Measurements from ENCODE around the gene PRPF8. TPM values are rescaled to one million over a fixed set of nuclear protein-coding genes. Genes with fewer than 3 reads are reported as not detected.

PRPF8 gene
- total RNA-seq, 1 donor from 2014 or later, result 321 TPM

DNA sequence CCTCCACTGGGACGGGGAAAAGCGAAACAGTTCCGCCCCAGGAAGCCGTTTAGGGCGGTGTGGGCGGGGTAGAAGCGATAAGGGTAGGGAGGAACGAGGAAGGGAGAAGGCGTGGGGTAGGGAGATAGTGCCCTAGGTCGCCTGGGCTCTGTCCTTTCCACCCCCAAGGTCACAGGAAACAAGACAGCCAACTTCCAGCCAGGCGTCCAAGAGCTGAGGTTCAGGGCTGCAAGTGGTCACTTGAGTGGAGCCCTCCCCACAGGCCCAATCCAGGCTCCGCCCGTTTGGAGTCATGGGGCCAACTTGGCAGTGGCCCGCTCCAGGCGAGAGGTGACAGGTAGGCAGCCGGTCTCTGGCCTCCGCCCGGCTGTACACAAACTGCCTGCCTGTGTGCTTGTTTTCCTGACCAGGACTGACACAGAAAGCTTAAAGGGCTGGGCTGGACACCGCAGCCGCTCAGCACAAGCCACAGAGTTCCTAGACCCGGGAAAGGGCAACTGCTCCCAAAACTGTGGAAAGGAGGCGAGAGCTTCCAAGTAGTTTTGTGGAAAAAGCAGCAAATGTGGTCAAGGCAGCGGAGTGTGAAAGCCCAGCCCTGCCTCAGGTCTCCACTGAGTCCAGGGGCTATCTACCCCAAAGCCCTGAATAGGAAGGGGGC lies 34.7 kb downstream of the PRPF8 start, which contains the start of gene RILP:
Gene RILP, minus strand, starts transcription at position 23 of the 658 bp plus-strand sequence. CDS start 62 bp downstream, outside the sequence.
- no peaks in the 10 kb centered on the region for H3K9me3 Mint-ChIP-seq
- TF ChIP-seq, protein P1, sequence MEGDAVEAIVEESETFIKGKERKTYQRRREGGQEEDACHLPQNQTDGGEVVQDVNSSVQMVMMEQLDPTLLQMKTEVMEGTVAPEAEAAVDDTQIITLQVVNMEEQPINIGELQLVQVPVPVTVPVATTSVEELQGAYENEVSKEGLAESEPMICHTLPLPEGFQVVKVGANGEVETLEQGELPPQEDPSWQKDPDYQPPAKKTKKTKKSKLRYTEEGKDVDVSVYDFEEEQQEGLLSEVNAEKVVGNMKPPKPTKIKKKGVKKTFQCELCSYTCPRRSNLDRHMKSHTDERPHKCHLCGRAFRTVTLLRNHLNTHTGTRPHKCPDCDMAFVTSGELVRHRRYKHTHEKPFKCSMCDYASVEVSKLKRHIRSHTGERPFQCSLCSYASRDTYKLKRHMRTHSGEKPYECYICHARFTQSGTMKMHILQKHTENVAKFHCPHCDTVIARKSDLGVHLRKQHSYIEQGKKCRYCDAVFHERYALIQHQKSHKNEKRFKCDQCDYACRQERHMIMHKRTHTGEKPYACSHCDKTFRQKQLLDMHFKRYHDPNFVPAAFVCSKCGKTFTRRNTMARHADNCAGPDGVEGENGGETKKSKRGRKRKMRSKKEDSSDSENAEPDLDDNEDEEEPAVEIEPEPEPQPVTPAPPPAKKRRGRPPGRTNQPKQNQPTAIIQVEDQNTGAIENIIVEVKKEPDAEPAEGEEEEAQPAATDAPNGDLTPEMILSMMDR (conservative IDR thresholded peaks at IDR 0.05), result no peak
- H3K4me1 Mint-ChIP-seq (ENCODE audit: unreplicated experiment), result peaks cover 5% of the 10 kb centered on the region
- no peaks in the 10 kb centered on the region for H3K27me3 Mint-ChIP-seq
- peak; percentile 73 for DNase-seq (ENCODE audit: extremely low spot score, unreplicated experiment)
- peak within 1 kb of the TSS; percentile 81 for H3K4me3 Mint-ChIP-seq
- peak within 1 kb of the TSS; percentile 48 for H3K27ac Mint-ChIP-seq
- peaks cover 17% of the 10 kb centered on the region for H3K36me3 Mint-ChIP-seq

DNA sequence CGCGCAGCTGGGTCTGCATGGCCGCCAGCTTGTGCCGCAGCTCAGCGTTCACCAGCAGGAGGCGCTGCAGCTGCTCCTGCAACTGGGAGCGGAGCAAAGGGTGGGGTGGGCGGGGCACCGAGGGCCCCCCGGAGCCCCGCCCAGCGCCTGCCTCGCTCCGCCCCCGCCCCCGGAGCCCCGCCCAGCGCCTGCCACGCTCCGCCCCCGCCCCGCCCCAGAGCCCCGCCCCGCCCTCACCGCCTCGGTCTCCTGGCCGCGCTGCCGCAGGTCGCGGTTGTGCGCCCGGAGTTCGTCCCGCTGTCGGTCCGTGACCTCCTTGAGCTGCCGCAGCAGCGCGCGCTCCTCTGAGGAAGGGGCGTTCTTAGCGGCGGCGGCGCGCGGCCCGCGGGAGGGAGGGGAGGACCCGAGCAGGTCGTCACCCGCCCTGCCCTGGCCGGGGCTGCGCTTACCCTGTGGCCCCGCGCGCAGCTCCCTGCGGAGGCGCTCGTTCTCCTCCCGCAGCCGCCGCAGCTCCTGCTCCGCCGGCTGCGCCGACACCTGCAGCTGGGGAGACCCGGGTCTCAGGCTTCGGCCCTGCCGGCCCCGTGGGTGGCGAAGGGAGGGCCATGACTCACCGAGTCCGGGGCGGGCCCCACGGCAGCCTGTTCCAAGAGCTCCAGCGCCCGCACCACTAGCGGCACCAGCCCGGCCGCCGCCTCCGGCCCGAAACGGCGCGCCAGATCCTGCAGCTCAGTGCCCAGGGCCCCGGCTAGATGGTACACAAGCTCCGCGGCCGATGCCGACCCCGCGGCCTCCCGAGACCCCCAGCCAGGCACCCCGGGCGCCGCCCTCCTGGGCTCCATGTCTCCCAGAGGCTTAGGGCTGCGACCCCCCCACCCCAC lies 35.5 kb downstream of the PRPF8 start:
- H3K36me3 Mint-ChIP-seq, result peaks cover 14% of the 10 kb centered on the region
- peak; percentile 96 for DNase-seq (ENCODE audit: extremely low spot score, unreplicated experiment)
- H3K9me3 Mint-ChIP-seq, result no peaks in the 10 kb centered on the region
- H3K27ac Mint-ChIP-seq, result no peak overlapping the region
- peaks cover 4% of the 10 kb centered on the region for H3K27me3 Mint-ChIP-seq
- peaks cover 8% of the 10 kb centered on the region for H3K4me1 Mint-ChIP-seq (ENCODE audit: unreplicated experiment)
- TF ChIP-seq, protein P1 (conservative IDR thresholded peaks at IDR 0.05), result peak; percentile 86
- peak overlapping the region; percentile 71 for H3K4me3 Mint-ChIP-seq

DNA sequence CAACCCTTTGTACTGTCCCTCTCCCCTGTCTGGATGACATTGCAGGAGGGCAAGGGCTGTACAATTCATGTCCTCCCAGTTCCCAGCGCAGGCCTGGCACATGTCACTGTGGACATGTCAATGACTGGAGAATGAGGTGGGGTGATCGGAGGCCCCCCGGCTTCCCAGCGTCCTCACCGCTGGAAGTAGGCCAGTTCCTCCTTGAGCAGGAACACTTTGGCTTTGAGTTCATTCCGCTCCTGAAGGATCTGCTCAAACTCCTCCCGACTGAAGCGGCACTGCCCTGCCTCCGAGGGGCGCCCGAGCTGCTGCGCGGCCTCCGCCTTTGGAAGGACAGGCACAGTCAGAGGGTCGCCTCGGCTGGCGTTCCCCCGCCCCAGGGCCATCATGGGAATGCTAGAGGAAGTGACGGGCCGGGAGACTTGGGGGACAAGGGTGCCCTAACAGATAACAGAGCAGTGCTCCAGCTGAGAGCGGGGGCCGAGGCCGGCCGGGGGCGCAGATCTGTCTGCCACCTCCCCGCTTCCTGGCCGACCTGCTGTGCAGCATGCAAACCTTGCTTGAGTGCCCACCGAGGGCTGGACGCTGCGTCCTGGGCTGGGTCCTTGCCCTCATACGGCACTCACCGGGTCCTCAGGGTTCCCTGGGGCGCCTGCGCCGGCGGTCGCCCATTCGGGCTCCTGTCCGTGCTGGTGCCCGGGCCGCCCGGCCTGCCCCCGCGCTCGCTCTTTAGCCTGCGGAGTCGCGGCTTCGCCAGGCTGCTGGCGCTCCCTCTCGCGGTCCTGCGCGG lies 36.3 kb downstream of the PRPF8 start:
- DNase-seq (ENCODE audit: extremely low spot score, unreplicated experiment), result peak; percentile 72
- Mint-ChIP-seq H3K9me3 (no peaks in the 10 kb centered on the region), H3K27ac (no peak overlapping the region), H3K4me3 (peak overlapping the region; percentile 71), H3K36me3 (peaks cover 8% of the 10 kb centered on the region), H3K4me1 (ENCODE audit: unreplicated experiment) (peaks cover 11% of the 10 kb centered on the region), H3K27me3 (peaks cover 7% of the 10 kb centered on the region)
- TF ChIP-seq, protein P1 (conservative IDR thresholded peaks at IDR 0.05), result no peak

DNA sequence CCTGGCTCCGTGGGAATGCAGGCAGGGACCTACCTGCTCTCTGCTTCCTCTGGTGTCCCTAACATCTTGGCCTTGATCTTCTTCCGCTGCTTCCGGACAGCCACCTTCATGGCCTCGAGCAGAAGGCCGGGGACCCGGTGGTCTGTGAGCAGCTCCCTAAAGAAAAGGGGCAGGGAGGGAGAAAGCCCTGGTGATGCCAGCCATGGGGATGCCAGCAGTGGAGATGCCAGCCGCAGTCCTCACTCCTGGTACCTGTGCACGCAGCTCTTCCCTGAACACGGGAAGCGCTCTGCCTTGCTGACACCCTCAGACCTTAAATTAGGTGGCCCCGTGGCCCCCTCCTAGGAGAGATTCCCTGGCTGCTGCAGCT lies 36.9 kb downstream of the PRPF8 start:
- Mint-ChIP-seq H3K36me3 (peaks cover 4% of the 10 kb centered on the region), H3K27me3 (peaks cover 7% of the 10 kb centered on the region), H3K27ac (peak overlapping the region; percentile 84), H3K4me3 (peak overlapping the region; percentile 47), H3K4me1 (ENCODE audit: unreplicated experiment) (peaks cover 11% of the 10 kb centered on the region), H3K9me3 (no peaks in the 10 kb centered on the region)
- TF ChIP-seq, protein P1 (conservative IDR thresholded peaks at IDR 0.05), result no peak
- DNase-seq (ENCODE audit: extremely low spot score, unreplicated experiment), result no peak

GRCh38 chr17:1646199-1646875 lies 38.3 kb downstream of the PRPF8 start:
- Mint-ChIP-seq H3K27ac (no peak overlapping the region), H3K4me1 (ENCODE audit: unreplicated experiment) (peaks cover 12% of the 10 kb centered on the region), H3K4me3 (peak overlapping the region; percentile 45), H3K36me3 (no peaks in the 10 kb centered on the region), H3K27me3 (peaks cover 12% of the 10 kb centered on the region), H3K9me3 (no peaks in the 10 kb centered on the region)
- TF ChIP-seq, protein P1 (conservative IDR thresholded peaks at IDR 0.05), result no peak
- DNase-seq (ENCODE audit: extremely low spot score, unreplicated experiment), result no peak

Data from type B pancreatic cell (in vitro differentiated cells).